Tibial nerve (tissue), 4 donors: ENCODE measurements around the gene MLXIPL. TPM values are rescaled to one million over a fixed set of nuclear protein-coding genes. Genes with fewer than 3 reads are reported as not detected.

Experiments
- DNase-seq, 2 donors: peaks; one replicate each; pipeline ENCODE4 v3.0.0-alpha.2; 2019; ENCODE audit warnings: low spot score in 2 of 2
- H3K27ac ChIP-seq, 4 donors: fragments of 200-600 bp; sonication (generic) in 3 of 4; one replicate each; pipeline ENCODE4 v1.5.1; 2017 to 2019; ENCODE audit warnings: mild to moderate bottlenecking in 1 of 4
- H3K27me3 ChIP-seq, 2 donors: fragments of 200-600 bp; sonication (generic) in 1 of 2; one replicate each; pipeline versions ENCODE4 v1.5.1 to v1.6.0; 2017 to 2019
- H3K36me3 ChIP-seq, 3 donors: fragments of 200-600 bp; sonication (generic); one replicate each; pipeline ENCODE4 v1.5.1; 2018 to 2019
- H3K4me1 ChIP-seq, 4 donors: fragments of 200-600 bp; sonication (generic) in 3 of 4; one replicate each; pipeline ENCODE4 v1.5.1; 2017 to 2019
- H3K4me3 ChIP-seq, 4 donors: fragments of 200-600 bp; sonication (generic) in 3 of 4; one replicate each; pipeline ENCODE4 v1.5.1; 2017 to 2019; ENCODE audit warnings: mild to moderate bottlenecking in 1 of 4, moderate library complexity in 1 of 4
- H3K9me3 ChIP-seq, 4 donors: fragments of 200-600 bp; sonication (generic) in 3 of 4; one replicate each; pipeline ENCODE4 v1.5.1; 2017 to 2019
- EP300 ChIP-seq, 2 donors: sonication (generic); formaldehyde crosslinking; IDR thresholded peaks; one replicate each; pipeline ENCODE4 v1.6.1; 2017; ENCODE audit warnings: antibody characterized with exemption in 2 of 2, mild to moderate bottlenecking in 1 of 2
- POLR2A ChIP-seq, 2 donors: fragments of 450-650 bp; IDR thresholded peaks; one replicate each; pipeline ENCODE4 v1.6.1; 2017; ENCODE audit warnings: antibody characterized with exemption in 2 of 2, mild to moderate bottlenecking in 2 of 2, moderate library complexity in 2 of 2
- WGBS, 2 donors: methylation state at CpG; one replicate each; pipeline ENCODE4 v1.1.5; 2018; 5-methylcytosine and 5-hydroxymethylcytosine counted together
- total RNA-seq, 4 donors: library from RNA; depleted of rRNA; stranded (reverse); fragments of >200 nt; gene quantifications; one replicate each; pipeline ENCODE4 v1.1.0, GENCODE V29; 2016
- TF ChIP-seq, protein P1 (sequence below), 5 experiments: fragments of 200-600 bp in 3 of 5; fragments of 450-650 bp in 2 of 5; sonication (generic) in 3 of 5; IDR thresholded peaks; one replicate each; pipeline ENCODE4 v1.5.1; 2016 to 2019; ENCODE audit warnings: antibody characterized with exemption in 5 of 5, mild to moderate bottlenecking in 3 of 5, moderate library complexity in 2 of 5

The MLXIPL gene, protein sequence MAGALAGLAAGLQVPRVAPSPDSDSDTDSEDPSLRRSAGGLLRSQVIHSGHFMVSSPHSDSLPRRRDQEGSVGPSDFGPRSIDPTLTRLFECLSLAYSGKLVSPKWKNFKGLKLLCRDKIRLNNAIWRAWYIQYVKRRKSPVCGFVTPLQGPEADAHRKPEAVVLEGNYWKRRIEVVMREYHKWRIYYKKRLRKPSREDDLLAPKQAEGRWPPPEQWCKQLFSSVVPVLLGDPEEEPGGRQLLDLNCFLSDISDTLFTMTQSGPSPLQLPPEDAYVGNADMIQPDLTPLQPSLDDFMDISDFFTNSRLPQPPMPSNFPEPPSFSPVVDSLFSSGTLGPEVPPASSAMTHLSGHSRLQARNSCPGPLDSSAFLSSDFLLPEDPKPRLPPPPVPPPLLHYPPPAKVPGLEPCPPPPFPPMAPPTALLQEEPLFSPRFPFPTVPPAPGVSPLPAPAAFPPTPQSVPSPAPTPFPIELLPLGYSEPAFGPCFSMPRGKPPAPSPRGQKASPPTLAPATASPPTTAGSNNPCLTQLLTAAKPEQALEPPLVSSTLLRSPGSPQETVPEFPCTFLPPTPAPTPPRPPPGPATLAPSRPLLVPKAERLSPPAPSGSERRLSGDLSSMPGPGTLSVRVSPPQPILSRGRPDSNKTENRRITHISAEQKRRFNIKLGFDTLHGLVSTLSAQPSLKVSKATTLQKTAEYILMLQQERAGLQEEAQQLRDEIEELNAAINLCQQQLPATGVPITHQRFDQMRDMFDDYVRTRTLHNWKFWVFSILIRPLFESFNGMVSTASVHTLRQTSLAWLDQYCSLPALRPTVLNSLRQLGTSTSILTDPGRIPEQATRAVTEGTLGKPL
- total RNA-seq: 10 to 100 TPM; 16.2 to 83.5 (median 59.6) TPM

GRCh38 chr7:73623798-73624668 lies at the start of gene MLXIPL:
MLXIPL (minus strand) TSS chr7:73624522; CDS start chr7:73624492, 30 bp downstream.
- Histone ChIP-seq H3K27me3 (peaks cover 0 to 91% of the 10 kb centered on the region in 2 donors), H3K4me1 (peaks cover 0 to 23% (median 13%) of the 10 kb centered on the region in 4 donors), H3K36me3 (no peaks in the 10 kb centered on the region), H3K4me3 (peak within 1 kb of the TSS; percentile 15 to 48 (median 33)), H3K27ac (peak within 1 kb of the TSS in 1 of 4 donors; percentile 64), H3K9me3 (no peaks in the 10 kb centered on the region)
- WGBS, 2 donors: 4% methylated on average over 20 to 53 of the region's 80 CpGs
- TF ChIP-seq, protein P1, sequence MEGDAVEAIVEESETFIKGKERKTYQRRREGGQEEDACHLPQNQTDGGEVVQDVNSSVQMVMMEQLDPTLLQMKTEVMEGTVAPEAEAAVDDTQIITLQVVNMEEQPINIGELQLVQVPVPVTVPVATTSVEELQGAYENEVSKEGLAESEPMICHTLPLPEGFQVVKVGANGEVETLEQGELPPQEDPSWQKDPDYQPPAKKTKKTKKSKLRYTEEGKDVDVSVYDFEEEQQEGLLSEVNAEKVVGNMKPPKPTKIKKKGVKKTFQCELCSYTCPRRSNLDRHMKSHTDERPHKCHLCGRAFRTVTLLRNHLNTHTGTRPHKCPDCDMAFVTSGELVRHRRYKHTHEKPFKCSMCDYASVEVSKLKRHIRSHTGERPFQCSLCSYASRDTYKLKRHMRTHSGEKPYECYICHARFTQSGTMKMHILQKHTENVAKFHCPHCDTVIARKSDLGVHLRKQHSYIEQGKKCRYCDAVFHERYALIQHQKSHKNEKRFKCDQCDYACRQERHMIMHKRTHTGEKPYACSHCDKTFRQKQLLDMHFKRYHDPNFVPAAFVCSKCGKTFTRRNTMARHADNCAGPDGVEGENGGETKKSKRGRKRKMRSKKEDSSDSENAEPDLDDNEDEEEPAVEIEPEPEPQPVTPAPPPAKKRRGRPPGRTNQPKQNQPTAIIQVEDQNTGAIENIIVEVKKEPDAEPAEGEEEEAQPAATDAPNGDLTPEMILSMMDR (IDR thresholded peaks at IDR 0.05): no peak
- TF ChIP-seq POLR2A (IDR thresholded peaks at IDR 0.05): no peak
- TF ChIP-seq EP300 (IDR thresholded peaks at IDR 0.05): no peak
- DNase-seq: peak; percentile 24 to 62

GRCh38 chr7:73671857-73672445 lies 47.6 kb upstream of the MLXIPL start:
- peaks cover 0 to 6% (median 0%) of the 10 kb centered on the region in 3 donors for H3K36me3 ChIP-seq
- H3K27me3 ChIP-seq: no peaks in the 10 kb centered on the region
- H3K27ac ChIP-seq: no peak overlapping the region
- WGBS, 2 donors: 94 to 95% methylated on average over 15 of the region's 15 CpGs
- no peaks in the 10 kb centered on the region for H3K9me3 ChIP-seq
- DNase-seq: no peak
- peaks cover 0 to 18% (median 9%) of the 10 kb centered on the region in 4 donors for H3K4me1 ChIP-seq
- TF ChIP-seq POLR2A (IDR thresholded peaks at IDR 0.05): no peak
- no peak for TF ChIP-seq EP300 (IDR thresholded peaks at IDR 0.05)
- TF ChIP-seq, protein P1 (IDR thresholded peaks at IDR 0.05): no peak
- no peak overlapping the region for H3K4me3 ChIP-seq

GRCh38 chr7:73671322-73671661 lies 47.0 kb upstream of the MLXIPL start:
- Histone ChIP-seq H3K9me3 (no peaks in the 10 kb centered on the region), H3K4me3 (no peak overlapping the region), H3K27ac (no peak overlapping the region), H3K27me3 (no peaks in the 10 kb centered on the region), H3K4me1 (peaks cover 0 to 18% (median 9%) of the 10 kb centered on the region in 4 donors), H3K36me3 (peaks cover 0 to 5% (median 0%) of the 10 kb centered on the region in 3 donors)
- WGBS, 2 donors: 34% methylated on average over 6 of the region's 12 CpGs; no CpG with 5 or more reads in 1 of the 2 donors
- TF ChIP-seq EP300 (IDR thresholded peaks at IDR 0.05) (no peak), POLR2A (IDR thresholded peaks at IDR 0.05) (no peak)
- DNase-seq: no peak

DNA sequence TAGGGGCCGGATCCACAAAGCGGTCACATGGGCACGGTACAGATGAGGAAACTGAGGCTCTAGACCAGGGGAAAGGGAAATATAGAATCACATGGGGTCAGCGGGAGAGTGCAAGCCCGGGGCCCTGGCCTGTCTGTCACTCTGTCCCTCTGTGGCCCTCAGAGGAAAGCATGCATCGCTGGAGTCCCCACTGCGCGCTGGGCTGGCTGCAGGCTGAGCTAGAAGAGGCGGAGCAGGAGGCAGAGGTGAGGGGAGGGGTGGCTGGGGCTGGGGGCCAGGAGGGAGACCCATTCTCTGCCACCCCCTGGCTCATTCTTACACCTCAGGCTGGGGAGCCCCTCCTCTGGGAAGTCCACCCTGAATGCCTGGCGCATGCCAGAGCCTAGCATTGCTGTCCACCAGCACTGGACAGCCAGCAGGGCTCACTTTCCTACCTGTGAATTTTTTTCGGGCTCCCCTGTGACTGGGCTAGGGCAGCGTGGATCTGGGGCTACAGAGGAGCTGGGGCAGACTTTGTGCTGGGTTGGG lies 45.6 kb upstream of the MLXIPL start:
- DNase-seq: no peak
- Histone ChIP-seq H3K9me3 (no peaks in the 10 kb centered on the region), H3K4me1 (peaks cover 0 to 18% (median 9%) of the 10 kb centered on the region in 4 donors), H3K4me3 (no peak overlapping the region), H3K27ac (no peak overlapping the region), H3K36me3 (peaks cover 0 to 5% (median 0%) of the 10 kb centered on the region in 3 donors), H3K27me3 (no peaks in the 10 kb centered on the region)
- 81 to 90% methylated on average over 11 to 12 of the region's 12 CpGs for WGBS, 2 donors
- TF ChIP-seq EP300 (IDR thresholded peaks at IDR 0.05) (no peak), POLR2A (IDR thresholded peaks at IDR 0.05) (no peak)
- TF ChIP-seq, protein P1 (IDR thresholded peaks at IDR 0.05): no peak
